GM12878 (cell line): Measurements from ENCODE around the gene KLHDC9. TPM values are rescaled to one million over a fixed set of nuclear protein-coding genes. Genes with fewer than 3 reads are reported as not detected.
A peak's percentile ranks its signal among the peaks of the same experiment; 100 is the strongest.

Source experiments
- EZH2 ChIP-seq: IDR thresholded peaks from 2 replicates; pipeline ENCODE4 v1.6.1; 2012; ENCODE audit warnings: low read depth, mild to moderate bottlenecking, control low read depth, inconsistent platforms, low read length, borderline replicate concordance; ENCODE audit not compliant: control insufficient read depth
- FOXK2 ChIP-seq: fragments of 450-650 bp; IDR thresholded peaks from 2 replicates; pipeline ENCODE4 v1.6.1; 2017; ENCODE audit warnings: mild to moderate bottlenecking, moderate library complexity
- HCFC1 ChIP-seq: fragments of 150-350 bp; IDR thresholded peaks from 2 replicates; pipeline ENCODE4 v1.6.1; 2014; ENCODE audit warnings: low read length
- IKZF2 ChIP-seq, 2 experiments: fragments of 450-650 bp; IDR thresholded peaks; 2 replicates each; pipeline ENCODE4 v1.6.1; 2017; ENCODE audit warnings: mild to moderate bottlenecking in 2 of 2, moderate library complexity in 2 of 2
- POU2F2 ChIP-seq: IDR thresholded peaks from 3 replicates; pipeline ENCODE4 v1.6.1; 2011; ENCODE audit warnings: low read depth, mild to moderate bottlenecking, low read length, borderline replicate concordance
- RELA ChIP-seq: fragments of 450-650 bp; IDR thresholded peaks from 2 replicates; pipeline ENCODE4 v1.8.0; 2014; ENCODE audit warnings: borderline replicate concordance; ENCODE audit not compliant: partially characterized antibody
- SMC3 ChIP-seq: IDR thresholded peaks from 2 replicates; pipeline ENCODE4 v1.6.1; 2011; ENCODE audit warnings: low read length, improper control_type of control experiment, borderline replicate concordance
- TAF1 ChIP-seq: IDR thresholded peaks from 2 replicates; pipeline ENCODE4 v1.6.1; 2011; ENCODE audit warnings: mild to moderate bottlenecking, low read depth, low read length, borderline replicate concordance
- TCF12 ChIP-seq: IDR thresholded peaks from 2 replicates; pipeline ENCODE4 v1.6.1; 2011; ENCODE audit warnings: low read depth, mild to moderate bottlenecking, low read length
- ZNF207 ChIP-seq: fragments of 450-650 bp; IDR thresholded peaks from 2 replicates; pipeline ENCODE4 v1.6.1; 2014; ENCODE audit warnings: antibody characterized with exemption, mild to moderate bottlenecking, borderline replicate concordance
- ZZZ3 ChIP-seq: IDR thresholded peaks from 2 replicates; pipeline ENCODE4 v1.6.1; 2011; ENCODE audit warnings: low read depth; ENCODE audit not compliant: control insufficient read depth, insufficient read length
- polyA plus RNA-seq, 11 experiments: library from polyadenylated mRNA; depleted of rRNA in 4 of 11; unstranded in 6 of 11; stranded (reverse) in 5 of 11; fragments of >200 nt; fragmentation: Nextera tagmentation in 4 of 11; fragmentation: Illumina TruSeq in 1 of 11; extraction: Ambion mirVana in 4 of 11; extraction: Trizol in 1 of 11; gene quantifications; 1 replicate in 1 of 11; 2 replicates in 10 of 11; pipeline versions ENCODE4 v1.2.1 to v1.2.3, GENCODE V29; 2011 to 2016; ENCODE audit warnings: inconsistent platforms in 2 of 11, missing spikeins in 2 of 11, low read depth in 1 of 11
- total RNA-seq, 4 experiments: library from RNA; depleted of rRNA in 3 of 4; stranded (reverse); fragments of >200 nt in 3 of 4; fragmentation: Illumina TruSeq in 1 of 4; extraction: Trizol in 1 of 4; gene quantifications; 2 replicates each; pipeline versions ENCODE4 v1.2.1 to v1.2.3, GENCODE V29; 2013 to 2021
- TF ChIP-seq, protein P1 (sequence below): IDR thresholded peaks from 2 replicates; pipeline ENCODE4 v1.6.1; 2012; ENCODE audit warnings: low read depth, low read length, improper control_type of control experiment
- TF ChIP-seq, protein P2 (sequence below): fragments of 450-650 bp; IDR thresholded peaks from 2 replicates; pipeline ENCODE4 v1.6.1; 2017; ENCODE audit warnings: mild to moderate bottlenecking, low read depth, inconsistent platforms; ENCODE audit not compliant: poor library complexity, severe bottlenecking
- TF ChIP-seq, protein P3 (sequence below): fragments of 450-650 bp; formaldehyde crosslinking; IDR thresholded peaks from 2 replicates; pipeline ENCODE4 v1.5.0; 2022; ENCODE audit warnings: mild to moderate bottlenecking, missing genetic modification characterization
- TF ChIP-seq, protein P4 (sequence below): fragments of 150-350 bp; IDR thresholded peaks from 2 replicates; pipeline ENCODE4 v1.6.1; 2014; ENCODE audit warnings: mild to moderate bottlenecking, low read depth, low read length

KLHDC9 gene
- total and polyA plus RNA-seq, 10 of the 15 experiments (the other 5 are each of a cell fraction or from before 2014, with no cell fraction given), result 0.66 to 4.9 (median 2.6) TPM

DNA sequence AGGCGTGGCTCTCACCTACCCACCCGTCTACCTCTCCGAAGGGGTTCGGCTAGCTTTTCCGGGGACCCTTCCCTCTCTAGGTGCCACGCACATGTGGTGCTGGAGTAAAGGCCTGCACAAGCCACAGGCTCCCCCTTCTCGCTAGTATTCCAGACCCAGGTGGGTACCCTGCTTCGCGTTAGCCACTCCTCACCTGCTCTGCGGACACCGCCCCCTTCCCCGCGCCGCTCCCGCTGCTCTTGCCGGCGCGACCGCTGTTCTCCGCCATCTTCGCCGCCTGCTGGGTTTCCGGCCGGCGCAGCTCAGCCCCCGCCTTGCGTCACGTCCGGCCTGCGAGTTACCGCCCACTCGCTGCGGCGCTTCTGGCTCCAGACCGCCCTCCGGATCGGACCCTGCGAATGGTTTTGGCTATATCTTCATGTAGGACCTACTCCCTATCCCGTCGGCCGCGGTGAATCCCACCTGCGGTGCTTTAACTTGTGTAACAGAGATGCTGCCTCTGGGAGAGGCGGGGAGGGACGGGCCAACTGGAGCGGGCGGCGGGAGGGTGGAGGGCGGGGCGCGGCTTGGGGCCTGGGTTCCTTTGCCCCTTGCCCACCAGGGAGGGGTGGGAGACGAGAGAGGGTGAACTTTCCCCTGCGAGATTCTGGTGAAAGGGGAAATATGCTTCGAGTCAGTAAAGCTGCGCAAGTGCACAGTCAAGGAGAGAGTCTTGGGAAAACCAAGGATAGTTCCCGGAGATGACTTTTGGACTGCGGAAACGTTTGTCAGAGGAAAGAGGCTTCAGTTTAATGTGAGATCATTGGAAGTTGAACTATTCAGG lies 19.8 kb downstream of the KLHDC9 start, which contains the start of the genes NIT1 and PFDN2 (continued):
- TF ChIP-seq, protein P1, sequence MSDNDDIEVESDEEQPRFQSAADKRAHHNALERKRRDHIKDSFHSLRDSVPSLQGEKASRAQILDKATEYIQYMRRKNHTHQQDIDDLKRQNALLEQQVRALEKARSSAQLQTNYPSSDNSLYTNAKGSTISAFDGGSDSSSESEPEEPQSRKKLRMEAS, result no peak
- TF ChIP-seq SMC3, result no peak
- TF ChIP-seq EZH2, result no peak
- TF ChIP-seq IKZF2 (IDR thresholded peaks at IDR 0.05), result 0 out of 4 replicates have a peak, but pooled peaks of 1 of the 2 experiments have one; percentile 23
- TF ChIP-seq, protein P2, sequence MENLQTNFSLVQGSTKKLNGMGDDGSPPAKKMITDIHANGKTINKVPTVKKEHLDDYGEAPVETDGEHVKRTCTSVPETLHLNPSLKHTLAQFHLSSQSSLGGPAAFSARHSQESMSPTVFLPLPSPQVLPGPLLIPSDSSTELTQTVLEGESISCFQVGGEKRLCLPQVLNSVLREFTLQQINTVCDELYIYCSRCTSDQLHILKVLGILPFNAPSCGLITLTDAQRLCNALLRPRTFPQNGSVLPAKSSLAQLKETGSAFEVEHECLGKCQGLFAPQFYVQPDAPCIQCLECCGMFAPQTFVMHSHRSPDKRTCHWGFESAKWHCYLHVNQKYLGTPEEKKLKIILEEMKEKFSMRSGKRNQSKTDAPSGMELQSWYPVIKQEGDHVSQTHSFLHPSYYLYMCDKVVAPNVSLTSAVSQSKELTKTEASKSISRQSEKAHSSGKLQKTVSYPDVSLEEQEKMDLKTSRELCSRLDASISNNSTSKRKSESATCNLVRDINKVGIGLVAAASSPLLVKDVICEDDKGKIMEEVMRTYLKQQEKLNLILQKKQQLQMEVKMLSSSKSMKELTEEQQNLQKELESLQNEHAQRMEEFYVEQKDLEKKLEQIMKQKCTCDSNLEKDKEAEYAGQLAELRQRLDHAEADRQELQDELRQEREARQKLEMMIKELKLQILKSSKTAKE, result no peak
- peak; percentile 22; the same call in 1 of the 2 replicates for TF ChIP-seq TCF12
- peak; percentile 44; the same call in 1 of the 2 replicates for TF ChIP-seq HCFC1
- TF ChIP-seq POU2F2, result no peak; the same call in 2 of the 3 replicates
- TF ChIP-seq TAF1, result peak; percentile 94
- TF ChIP-seq, protein P3, sequence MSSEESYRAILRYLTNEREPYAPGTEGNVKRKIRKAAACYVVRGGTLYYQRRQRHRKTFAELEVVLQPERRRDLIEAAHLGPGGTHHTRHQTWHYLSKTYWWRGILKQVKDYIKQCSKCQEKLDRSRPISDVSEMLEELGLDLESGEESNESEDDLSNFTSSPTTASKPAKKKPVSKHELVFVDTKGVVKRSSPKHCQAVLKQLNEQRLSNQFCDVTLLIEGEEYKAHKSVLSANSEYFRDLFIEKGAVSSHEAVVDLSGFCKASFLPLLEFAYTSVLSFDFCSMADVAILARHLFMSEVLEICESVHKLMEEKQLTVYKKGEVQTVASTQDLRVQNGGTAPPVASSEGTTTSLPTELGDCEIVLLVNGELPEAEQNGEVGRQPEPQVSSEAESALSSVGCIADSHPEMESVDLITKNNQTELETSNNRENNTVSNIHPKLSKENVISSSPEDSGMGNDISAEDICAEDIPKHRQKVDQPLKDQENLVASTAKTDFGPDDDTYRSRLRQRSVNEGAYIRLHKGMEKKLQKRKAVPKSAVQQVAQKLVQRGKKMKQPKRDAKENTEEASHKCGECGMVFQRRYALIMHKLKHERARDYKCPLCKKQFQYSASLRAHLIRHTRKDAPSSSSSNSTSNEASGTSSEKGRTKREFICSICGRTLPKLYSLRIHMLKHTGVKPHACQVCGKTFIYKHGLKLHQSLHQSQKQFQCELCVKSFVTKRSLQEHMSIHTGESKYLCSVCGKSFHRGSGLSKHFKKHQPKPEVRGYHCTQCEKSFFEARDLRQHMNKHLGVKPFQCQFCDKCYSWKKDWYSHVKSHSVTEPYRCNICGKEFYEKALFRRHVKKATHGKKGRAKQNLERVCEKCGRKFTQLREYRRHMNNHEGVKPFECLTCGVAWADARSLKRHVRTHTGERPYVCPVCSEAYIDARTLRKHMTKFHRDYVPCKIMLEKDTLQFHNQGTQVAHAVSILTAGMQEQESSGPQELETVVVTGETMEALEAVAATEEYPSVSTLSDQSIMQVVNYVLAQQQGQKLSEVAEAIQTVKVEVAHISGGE (CRISPR knock-in tag), result no peak
- TF ChIP-seq ZNF207, result 0 out of 2 replicates have a peak, but pooled peaks have one; percentile 27
- no peak for TF ChIP-seq FOXK2
- no peak for TF ChIP-seq RELA
- TF ChIP-seq, protein P4, sequence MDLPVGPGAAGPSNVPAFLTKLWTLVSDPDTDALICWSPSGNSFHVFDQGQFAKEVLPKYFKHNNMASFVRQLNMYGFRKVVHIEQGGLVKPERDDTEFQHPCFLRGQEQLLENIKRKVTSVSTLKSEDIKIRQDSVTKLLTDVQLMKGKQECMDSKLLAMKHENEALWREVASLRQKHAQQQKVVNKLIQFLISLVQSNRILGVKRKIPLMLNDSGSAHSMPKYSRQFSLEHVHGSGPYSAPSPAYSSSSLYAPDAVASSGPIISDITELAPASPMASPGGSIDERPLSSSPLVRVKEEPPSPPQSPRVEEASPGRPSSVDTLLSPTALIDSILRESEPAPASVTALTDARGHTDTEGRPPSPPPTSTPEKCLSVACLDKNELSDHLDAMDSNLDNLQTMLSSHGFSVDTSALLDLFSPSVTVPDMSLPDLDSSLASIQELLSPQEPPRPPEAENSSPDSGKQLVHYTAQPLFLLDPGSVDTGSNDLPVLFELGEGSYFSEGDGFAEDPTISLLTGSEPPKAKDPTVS, result no peak
- no peak for TF ChIP-seq ZZZ3
